OCI-LY1 (cell line): ENCODE data around the gene DTNB.
A peak's percentile ranks its signal among the peaks of the same experiment; 100 is the strongest.

Experiments used
- H2AFZ ChIP-seq: fragments of 200-600 bp; sonication (generic), shearing (Covaris generic); 2 replicates; pipeline ENCODE4 v1.6.0; 2014; ENCODE audit warnings: antibody characterized with exemption, mild to moderate bottlenecking, low read length
- H3F3A ChIP-seq: fragments of 200-600 bp; sonication (generic), shearing (Covaris generic); 2 replicates; pipeline ENCODE4 v1.6.0; 2014; ENCODE audit warnings: mild to moderate bottlenecking, antibody characterized with exemption, low read length, moderate library complexity; ENCODE audit not compliant: insufficient read depth
- H3K27ac ChIP-seq: fragments of 200-600 bp; sonication (generic); 2 replicates; pipeline ENCODE4 v1.5.1; 2014; ENCODE audit warnings: low read length, mixed run types, mild to moderate bottlenecking, low read depth; ENCODE audit not compliant: poor library complexity, severe bottlenecking
- H3K27me3 ChIP-seq: fragments of 200-600 bp; sonication (generic); 2 replicates; pipeline ENCODE4 v1.6.0; 2014; ENCODE audit warnings: antibody characterized with exemption, mild to moderate bottlenecking, low read length, moderate library complexity; ENCODE audit not compliant: insufficient read depth
- H3K36me3 ChIP-seq: fragments of 200-600 bp; sonication (generic); 2 replicates; pipeline ENCODE4 v1.6.1; 2014; ENCODE audit warnings: mild to moderate bottlenecking, antibody characterized with exemption, low read length, moderate library complexity, mixed read lengths; ENCODE audit not compliant: insufficient read depth
- H3K4me1 ChIP-seq: fragments of 200-600 bp; sonication (generic); 2 replicates; pipeline ENCODE4 v1.5.1; 2014; ENCODE audit warnings: mild to moderate bottlenecking, low read length, moderate library complexity; ENCODE audit not compliant: insufficient read depth, severe bottlenecking
- H3K4me2 ChIP-seq: fragments of 200-600 bp; sonication (generic), shearing (Covaris generic); 2 replicates; pipeline ENCODE4 v1.6.1; 2014; ENCODE audit warnings: low read length
- H3K4me3 ChIP-seq: fragments of 200-600 bp; sonication (generic); 2 replicates; pipeline ENCODE4 v1.5.1; 2014; ENCODE audit warnings: low read length, low read depth, mild to moderate bottlenecking, mixed read lengths; ENCODE audit not compliant: poor library complexity, severe bottlenecking
- H3K79me2 ChIP-seq: fragments of 200-600 bp; shearing (Covaris generic); 2 replicates; pipeline ENCODE4 v1.6.1; 2016; ENCODE audit warnings: mixed run types, low read length, mixed read lengths; ENCODE audit not compliant: insufficient read depth
- H3K9ac ChIP-seq: fragments of 200-600 bp; sonication (generic), shearing (Covaris generic); 2 replicates; pipeline ENCODE4 v1.6.1; 2014; ENCODE audit warnings: mild to moderate bottlenecking, low read length, mixed read lengths
- H3K9me2 ChIP-seq: fragments of 200-600 bp; sonication (generic), shearing (Covaris generic); 2 replicates; pipeline ENCODE4 v1.6.1; 2014; ENCODE audit warnings: low read depth, mild to moderate bottlenecking, low read length, mixed read lengths
- H3K9me3 ChIP-seq: fragments of 200-600 bp; shearing (Covaris generic); 2 replicates; pipeline ENCODE4 v1.6.1; 2014; ENCODE audit warnings: low read length, mixed read lengths
- H4K20me1 ChIP-seq: fragments of 200-600 bp; sonication (generic), shearing (Covaris generic); 2 replicates; pipeline ENCODE4 v1.6.0; 2016; ENCODE audit warnings: mild to moderate bottlenecking, low read length; ENCODE audit not compliant: insufficient read depth
- EZH2 ChIP-seq: fragments of 200-600 bp; sonication (generic), shearing (Covaris generic); IDR thresholded peaks from 2 replicates; pipeline ENCODE4 v1.8.0; 2017; ENCODE audit warnings: borderline replicate concordance, mixed run types, mild to moderate bottlenecking, antibody characterized with exemption, low read length, moderate library complexity, mixed read lengths
- TF ChIP-seq, protein P1 (sequence below): fragments of 200-600 bp; sonication (generic), shearing (Covaris generic); IDR thresholded peaks from 2 replicates; pipeline ENCODE4 v1.5.1; 2017; ENCODE audit warnings: mild to moderate bottlenecking, antibody characterized with exemption, low read length, moderate library complexity, mixed read lengths

Gene DTNB

DNA sequence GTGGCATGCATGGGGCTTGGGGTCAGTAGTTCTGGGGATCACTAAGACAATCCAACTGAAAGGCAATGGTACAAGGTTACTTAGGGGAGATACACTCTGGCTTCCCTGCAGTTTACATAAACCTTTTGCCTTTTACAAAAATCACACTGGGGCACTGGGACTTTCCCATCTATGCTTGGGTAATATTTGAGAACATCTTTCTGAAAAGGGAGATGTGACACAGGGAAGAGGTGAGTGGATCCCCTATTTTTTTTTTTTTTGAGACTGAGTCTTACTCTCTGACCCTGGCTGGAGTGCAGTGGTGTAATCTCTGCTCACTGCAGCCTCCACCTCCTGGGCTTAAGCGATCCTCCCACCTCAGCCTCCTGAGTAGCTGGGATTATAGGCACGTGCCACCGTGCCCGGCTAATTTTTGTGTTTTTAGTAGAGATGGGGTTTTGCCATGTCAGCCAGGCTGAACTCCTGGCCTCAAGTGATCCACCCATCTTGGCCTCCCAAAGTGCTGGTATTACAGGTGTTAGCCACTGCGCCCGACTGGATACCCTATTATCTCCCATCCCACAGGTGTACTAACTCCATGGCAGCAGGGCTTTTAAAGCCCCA lies 248.8 kb downstream of the DTNB start:
- no peak for TF ChIP-seq EZH2
- TF ChIP-seq, protein P1, sequence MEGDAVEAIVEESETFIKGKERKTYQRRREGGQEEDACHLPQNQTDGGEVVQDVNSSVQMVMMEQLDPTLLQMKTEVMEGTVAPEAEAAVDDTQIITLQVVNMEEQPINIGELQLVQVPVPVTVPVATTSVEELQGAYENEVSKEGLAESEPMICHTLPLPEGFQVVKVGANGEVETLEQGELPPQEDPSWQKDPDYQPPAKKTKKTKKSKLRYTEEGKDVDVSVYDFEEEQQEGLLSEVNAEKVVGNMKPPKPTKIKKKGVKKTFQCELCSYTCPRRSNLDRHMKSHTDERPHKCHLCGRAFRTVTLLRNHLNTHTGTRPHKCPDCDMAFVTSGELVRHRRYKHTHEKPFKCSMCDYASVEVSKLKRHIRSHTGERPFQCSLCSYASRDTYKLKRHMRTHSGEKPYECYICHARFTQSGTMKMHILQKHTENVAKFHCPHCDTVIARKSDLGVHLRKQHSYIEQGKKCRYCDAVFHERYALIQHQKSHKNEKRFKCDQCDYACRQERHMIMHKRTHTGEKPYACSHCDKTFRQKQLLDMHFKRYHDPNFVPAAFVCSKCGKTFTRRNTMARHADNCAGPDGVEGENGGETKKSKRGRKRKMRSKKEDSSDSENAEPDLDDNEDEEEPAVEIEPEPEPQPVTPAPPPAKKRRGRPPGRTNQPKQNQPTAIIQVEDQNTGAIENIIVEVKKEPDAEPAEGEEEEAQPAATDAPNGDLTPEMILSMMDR: no peak

DNA sequence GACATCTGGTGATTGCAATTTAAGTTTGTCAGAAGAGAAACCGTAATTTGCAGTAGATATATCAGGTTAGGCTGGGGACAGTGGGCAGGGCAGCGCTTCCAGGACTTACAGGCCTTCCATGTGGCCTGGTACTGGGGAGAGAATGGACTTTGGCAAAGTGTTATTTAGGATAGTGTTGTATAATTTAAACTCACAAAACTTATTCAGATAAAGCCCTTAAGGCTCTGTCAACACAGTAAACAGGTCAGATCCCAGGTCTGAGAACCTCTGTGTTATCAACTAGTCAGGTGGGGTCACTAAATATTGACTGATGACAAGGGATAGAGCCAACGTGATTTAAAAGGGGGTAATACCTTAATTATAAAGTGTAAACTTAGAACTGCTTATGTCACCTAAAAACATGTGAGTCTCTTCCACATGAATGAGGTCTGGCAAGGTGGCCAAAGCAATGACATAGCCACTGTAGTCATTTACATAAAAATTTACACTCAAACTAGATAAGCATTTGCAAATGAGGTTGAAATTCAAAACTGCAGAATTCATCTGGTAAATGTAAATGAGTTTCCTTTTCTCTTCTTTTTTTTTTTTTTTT lies 251.5 kb downstream of the DTNB start:
- H3K79me2 ChIP-seq: no peaks in the 10 kb centered on the region
- H3K9me3 ChIP-seq: no peaks in the 10 kb centered on the region
- no peaks in the 10 kb centered on the region; the same call in 1 of the 2 replicates for H3K27me3 ChIP-seq
- no peak overlapping the region for H3K4me3 ChIP-seq
- TF ChIP-seq, protein P1: no peak
- no peak for TF ChIP-seq EZH2
- H3K9ac ChIP-seq: no peak overlapping the region
- H3K36me3 ChIP-seq: no peaks in the 10 kb centered on the region
- peaks cover 11% of the 10 kb centered on the region for H3F3A ChIP-seq
- no peak overlapping the region for H2AFZ ChIP-seq
- H3K27ac ChIP-seq: no peak overlapping the region
- H4K20me1 ChIP-seq: no peaks in the 10 kb centered on the region
- H3K4me1 ChIP-seq: peaks cover 50% of the 10 kb centered on the region
- H3K4me2 ChIP-seq: peak overlapping the region; percentile 47
- no peaks in the 10 kb centered on the region for H3K9me2 ChIP-seq

More for the DNA sequence above, 248.8 kb downstream of the DTNB start:
- H3K4me3 ChIP-seq: no peak overlapping the region
- H3K27ac ChIP-seq: no peak overlapping the region
- peaks cover 5% of the 10 kb centered on the region; the same call in 1 of the 2 replicates for H3F3A ChIP-seq
- H4K20me1 ChIP-seq: no peaks in the 10 kb centered on the region
- H3K9me2 ChIP-seq: no peaks in the 10 kb centered on the region
- H3K4me2 ChIP-seq: no peak overlapping the region
- H3K27me3 ChIP-seq: no peaks in the 10 kb centered on the region; the same call in 1 of the 2 replicates
- H3K9ac ChIP-seq: no peak overlapping the region
- H3K4me1 ChIP-seq: peaks cover 25% of the 10 kb centered on the region
- H3K9me3 ChIP-seq: no peaks in the 10 kb centered on the region
- H3K79me2 ChIP-seq: no peaks in the 10 kb centered on the region
- no peak overlapping the region for H2AFZ ChIP-seq
- H3K36me3 ChIP-seq: no peaks in the 10 kb centered on the region

DNA sequence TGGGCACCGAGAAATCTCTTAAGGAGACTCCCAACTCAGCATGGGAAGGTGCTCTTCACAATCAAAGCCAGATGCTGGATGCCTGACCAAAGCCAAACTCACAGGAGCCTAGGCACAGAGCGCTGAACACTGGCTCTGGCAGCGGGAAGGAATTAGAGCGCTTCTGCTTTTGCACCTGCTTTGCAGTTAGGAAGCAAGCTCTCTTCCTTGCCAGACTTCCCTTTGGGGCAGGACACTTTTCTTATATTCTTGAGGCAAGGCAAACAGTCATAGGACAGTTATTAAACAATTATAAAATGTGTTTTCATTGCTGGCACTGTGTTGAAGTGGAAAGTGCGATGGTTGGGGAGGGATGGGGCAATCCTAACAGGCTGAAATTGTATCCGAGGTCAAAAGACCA lies 252.1 kb downstream of the DTNB start:
- Histone ChIP-seq H3K27ac (peak overlapping the region; percentile 2), H3K4me2 (peak overlapping the region; percentile 47)

More for the DNA sequence above, 252.1 kb downstream of the DTNB start:
- Histone ChIP-seq H2AFZ (no peak overlapping the region), H3K9me3 (no peaks in the 10 kb centered on the region), H3K4me1 (peaks cover 50% of the 10 kb centered on the region), H3F3A (peaks cover 11% of the 10 kb centered on the region), H3K9me2 (no peaks in the 10 kb centered on the region), H3K4me3 (peak overlapping the region; percentile 13), H3K36me3 (no peaks in the 10 kb centered on the region), H3K27me3 (no peaks in the 10 kb centered on the region; the same call in 1 of the 2 replicates), H3K79me2 (no peaks in the 10 kb centered on the region), H4K20me1 (no peaks in the 10 kb centered on the region), H3K9ac (no peak overlapping the region)
- TF ChIP-seq, protein P1: no peak
- TF ChIP-seq EZH2: no peak
